K562 (cell line): ENCODE measurements around the gene KATNB1. TPM values are rescaled to one million over a fixed set of nuclear protein-coding genes. Genes with fewer than 3 reads are reported as not detected.

ENCODE experiments used
- ARHGAP35 ChIP-seq: fragments of 450-650 bp; IDR thresholded peaks from 2 replicates; pipeline ENCODE4 v1.6.1; 2018; ENCODE audit not compliant: partially characterized antibody
- BHLHE40 ChIP-seq: IDR thresholded peaks from 2 replicates; pipeline ENCODE4 v1.6.1; 2011; ENCODE audit warnings: low read length, improper control_type of control experiment
- CBFA2T3 ChIP-seq: fragments of 450-650 bp; IDR thresholded peaks from 2 replicates; pipeline ENCODE4 v1.6.1; 2017
- ETV6 ChIP-seq, 3 experiments: fragments of 150-350 bp in 1 of 3; sonication (generic) in 1 of 3; formaldehyde crosslinking in 1 of 3; IDR thresholded peaks; 2 replicates each; pipeline versions ENCODE4 v1.6.1 to v1.8.0; 2014 to 2022; ENCODE audit warnings: borderline replicate concordance in 2 of 3, low read depth in 2 of 3, antibody characterized with exemption in 1 of 3, low read length in 1 of 3, mild to moderate bottlenecking in 1 of 3, missing genetic modification reagents in 1 of 3
- FIP1L1 ChIP-seq: fragments of 200-400 bp; formaldehyde crosslinking; IDR thresholded peaks from 2 replicates; pipeline ENCODE4 v1.6.1; 2018; ENCODE audit warnings: mild to moderate bottlenecking, low read depth, low read length; ENCODE audit not compliant: poor library complexity, severe bottlenecking
- FOSL1 ChIP-seq: fragments of 200-800 bp; sonication (Bioruptor generic); conservative IDR thresholded peaks from 2 replicates; pipeline ENCODE4 v1.6.1; 2016; ENCODE audit warnings: missing genetic modification characterization, missing compliant biosample characterization
- FOXM1 ChIP-seq, 2 experiments: fragments of 450-650 bp in 1 of 2; sonication (generic) in 1 of 2; formaldehyde crosslinking in 1 of 2; IDR thresholded peaks; 2 replicates each; pipeline versions ENCODE4 v1.6.1 to v1.9.0; 2017 to 2022; ENCODE audit warnings: low read depth in 2 of 2, mild to moderate bottlenecking in 2 of 2, missing genetic modification reagents in 1 of 2, moderate library complexity in 1 of 2
- JUN ChIP-seq, 2 experiments: sonication (generic) in 1 of 2; formaldehyde crosslinking in 1 of 2; IDR thresholded peaks; 2 replicates each; pipeline versions ENCODE4 v1.6.1 to v1.8.0; 2012 to 2022; ENCODE audit warnings: borderline replicate concordance in 2 of 2, mild to moderate bottlenecking in 2 of 2, improper control_type of control experiment in 1 of 2, low read depth in 1 of 2, low read length in 1 of 2, missing genetic modification reagents in 1 of 2
- MLLT1 ChIP-seq, 2 experiments: fragments of 450-650 bp; IDR thresholded peaks; 2 replicates each; pipeline ENCODE4 v1.6.1; 2016
- RBM15 ChIP-seq: fragments of 200-400 bp; formaldehyde crosslinking; IDR thresholded peaks from 2 replicates; pipeline ENCODE4 v1.6.1; 2018; ENCODE audit warnings: mild to moderate bottlenecking, low read length, moderate library complexity; ENCODE audit not compliant: insufficient read depth
- RFX1 ChIP-seq: fragments of 450-650 bp; IDR thresholded peaks from 2 replicates; pipeline ENCODE4 v1.6.1; 2016; ENCODE audit warnings: mild to moderate bottlenecking, moderate library complexity
- ZNF23 ChIP-seq: fragments of 250-450 bp; sonication (Bioruptor Pico); IDR thresholded peaks from 2 replicates; pipeline ENCODE4 v1.4.0; 2020; ENCODE audit warnings: mild to moderate bottlenecking
- ZNF717 ChIP-seq: fragments of 250-450 bp; sonication (Bioruptor Pico); IDR thresholded peaks from 2 replicates; pipeline ENCODE4 v1.5.0; 2021
- polyA plus RNA-seq, 8 experiments: library from polyadenylated mRNA; depleted of rRNA in 4 of 8; stranded (reverse) in 5 of 8; unstranded in 3 of 8; fragments of >200 nt; fragmentation: Nextera tagmentation in 2 of 8; fragmentation: Illumina TruSeq in 1 of 8; extraction: Ambion mirVana in 2 of 8; extraction: Trizol in 1 of 8; gene quantifications; 2 replicates each; pipeline versions ENCODE4 v1.2.1 to v1.2.3, GENCODE V29; 2011 to 2014; ENCODE audit warnings: inconsistent platforms in 1 of 8, missing spikeins in 1 of 8
- total RNA-seq, 7 experiments: library from RNA; depleted of rRNA in 6 of 7; stranded (reverse); fragments of >200 nt in 6 of 7; fragmentation: Illumina TruSeq in 2 of 7; extraction: Trizol in 2 of 7; gene quantifications; 2 replicates each; pipeline versions ENCODE4 v1.2.1 to v1.2.3, GENCODE V29; 2011 to 2021; ENCODE audit warnings: low replicate concordance in 1 of 7
- TF ChIP-seq, protein P1 (sequence below): sonication (generic); formaldehyde crosslinking; IDR thresholded peaks from 2 replicates; pipeline ENCODE4 v1.8.0; 2022; ENCODE audit warnings: mild to moderate bottlenecking, missing genetic modification reagents, borderline replicate concordance
- TF ChIP-seq, protein P2 (sequence below), 2 experiments: fragments of 450-650 bp in 1 of 2; IDR thresholded peaks; 2 replicates each; pipeline ENCODE4 v1.6.1; 2011 to 2017; ENCODE audit warnings: low read depth in 2 of 2, antibody characterized with exemption in 1 of 2, borderline replicate concordance in 1 of 2, low read length in 1 of 2, mild to moderate bottlenecking in 1 of 2, mixed read lengths in 1 of 2; ENCODE audit not compliant: control insufficient read depth in 1 of 2
- TF ChIP-seq, protein P3 (sequence below): sonication (generic); formaldehyde crosslinking; IDR thresholded peaks from 2 replicates; pipeline ENCODE4 v1.8.0; 2022; ENCODE audit warnings: mild to moderate bottlenecking, low read depth, missing genetic modification reagents

Gene KATNB1
- total and polyA plus RNA-seq, 9 of the 15 experiments (the other 6 are each of a cell fraction or from before 2014, with no cell fraction given) = 1.2 to 52.6 (median 21.9) TPM

DNA sequence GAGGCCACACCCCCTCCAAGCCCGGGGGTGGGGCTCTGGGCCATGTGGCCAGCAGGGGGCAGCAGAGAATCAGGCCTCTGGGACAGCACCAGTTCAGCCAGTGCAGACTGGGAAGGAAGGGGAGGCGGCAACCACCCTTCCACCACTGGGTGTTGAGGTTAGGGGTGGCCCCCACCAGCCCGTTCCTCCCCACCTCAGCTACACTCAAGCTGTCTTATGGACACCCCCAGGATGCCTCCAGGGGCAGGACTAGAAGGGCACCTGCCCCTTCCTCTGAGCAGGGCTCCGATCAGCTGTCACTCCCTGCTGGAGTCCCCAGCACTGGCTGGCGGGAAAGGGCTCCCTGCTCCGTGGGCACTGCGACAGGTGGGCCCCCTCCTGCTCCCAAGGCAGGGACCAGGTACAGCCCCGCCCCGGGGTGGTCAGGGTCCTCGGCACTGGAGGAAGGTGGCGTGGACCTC is 21.8 kb downstream of the KATNB1 start (continued):
- TF ChIP-seq ETV6 (IDR thresholded peaks at IDR 0.05; ENCODE audit: borderline replicate concordance in 1 of 2, low read depth in 2 of 2, low read length in 1 of 2) (no peak), ETV6 (CRISPR knock-in tag; IDR thresholded peaks at IDR 0.05; ENCODE audit: borderline replicate concordance) (no peak), FIP1L1 (no peak), RBM15 (no peak), ZNF23 (CRISPR knock-in tag) (no peak), CBFA2T3 (no peak), ARHGAP35 (no peak), FOXM1 (IDR thresholded peaks at IDR 0.05; ENCODE audit: low read depth) (no peak), FOXM1 (CRISPR knock-in tag; IDR thresholded peaks at IDR 0.05; ENCODE audit: low read depth) (no peak), FOSL1 (tag) (no peak), RFX1 (no peak), MLLT1 (IDR thresholded peaks at IDR 0.05) (no peak), JUN (IDR thresholded peaks at IDR 0.05; ENCODE audit: borderline replicate concordance, low read depth, low read length) (0 out of 2 replicates have a peak, but pooled peaks have one; percentile 30), JUN (CRISPR knock-in tag; IDR thresholded peaks at IDR 0.05; ENCODE audit: borderline replicate concordance) (no peak), BHLHE40 (no peak), ZNF717 (no peak)
- TF ChIP-seq, protein P1, sequence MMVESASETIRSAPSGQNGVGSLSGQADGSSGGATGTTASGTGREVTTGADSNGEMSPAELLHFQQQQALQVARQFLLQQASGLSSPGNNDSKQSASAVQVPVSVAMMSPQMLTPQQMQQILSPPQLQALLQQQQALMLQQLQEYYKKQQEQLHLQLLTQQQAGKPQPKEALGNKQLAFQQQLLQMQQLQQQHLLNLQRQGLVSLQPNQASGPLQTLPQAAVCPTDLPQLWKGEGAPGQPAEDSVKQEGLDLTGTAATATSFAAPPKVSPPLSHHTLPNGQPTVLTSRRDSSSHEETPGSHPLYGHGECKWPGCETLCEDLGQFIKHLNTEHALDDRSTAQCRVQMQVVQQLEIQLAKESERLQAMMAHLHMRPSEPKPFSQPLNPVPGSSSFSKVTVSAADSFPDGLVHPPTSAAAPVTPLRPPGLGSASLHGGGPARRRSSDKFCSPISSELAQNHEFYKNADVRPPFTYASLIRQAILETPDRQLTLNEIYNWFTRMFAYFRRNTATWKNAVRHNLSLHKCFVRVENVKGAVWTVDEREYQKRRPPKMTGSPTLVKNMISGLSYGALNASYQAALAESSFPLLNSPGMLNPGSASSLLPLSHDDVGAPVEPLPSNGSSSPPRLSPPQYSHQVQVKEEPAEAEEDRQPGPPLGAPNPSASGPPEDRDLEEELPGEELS (CRISPR knock-in tag) = no peak
- TF ChIP-seq, protein P2, sequence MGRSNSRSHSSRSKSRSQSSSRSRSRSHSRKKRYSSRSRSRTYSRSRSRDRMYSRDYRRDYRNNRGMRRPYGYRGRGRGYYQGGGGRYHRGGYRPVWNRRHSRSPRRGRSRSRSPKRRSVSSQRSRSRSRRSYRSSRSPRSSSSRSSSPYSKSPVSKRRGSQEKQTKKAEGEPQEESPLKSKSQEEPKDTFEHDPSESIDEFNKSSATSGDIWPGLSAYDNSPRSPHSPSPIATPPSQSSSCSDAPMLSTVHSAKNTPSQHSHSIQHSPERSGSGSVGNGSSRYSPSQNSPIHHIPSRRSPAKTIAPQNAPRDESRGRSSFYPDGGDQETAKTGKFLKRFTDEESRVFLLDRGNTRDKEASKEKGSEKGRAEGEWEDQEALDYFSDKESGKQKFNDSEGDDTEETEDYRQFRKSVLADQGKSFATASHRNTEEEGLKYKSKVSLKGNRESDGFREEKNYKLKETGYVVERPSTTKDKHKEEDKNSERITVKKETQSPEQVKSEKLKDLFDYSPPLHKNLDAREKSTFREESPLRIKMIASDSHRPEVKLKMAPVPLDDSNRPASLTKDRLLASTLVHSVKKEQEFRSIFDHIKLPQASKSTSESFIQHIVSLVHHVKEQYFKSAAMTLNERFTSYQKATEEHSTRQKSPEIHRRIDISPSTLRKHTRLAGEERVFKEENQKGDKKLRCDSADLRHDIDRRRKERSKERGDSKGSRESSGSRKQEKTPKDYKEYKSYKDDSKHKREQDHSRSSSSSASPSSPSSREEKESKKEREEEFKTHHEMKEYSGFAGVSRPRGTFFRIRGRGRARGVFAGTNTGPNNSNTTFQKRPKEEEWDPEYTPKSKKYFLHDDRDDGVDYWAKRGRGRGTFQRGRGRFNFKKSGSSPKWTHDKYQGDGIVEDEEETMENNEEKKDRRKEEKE (IDR thresholded peaks at IDR 0.05; ENCODE audit: borderline replicate concordance in 1 of 2, control insufficient read depth in 1 of 2, low read depth in 2 of 2, low read length in 1 of 2) = no peak
- TF ChIP-seq, protein P3, sequence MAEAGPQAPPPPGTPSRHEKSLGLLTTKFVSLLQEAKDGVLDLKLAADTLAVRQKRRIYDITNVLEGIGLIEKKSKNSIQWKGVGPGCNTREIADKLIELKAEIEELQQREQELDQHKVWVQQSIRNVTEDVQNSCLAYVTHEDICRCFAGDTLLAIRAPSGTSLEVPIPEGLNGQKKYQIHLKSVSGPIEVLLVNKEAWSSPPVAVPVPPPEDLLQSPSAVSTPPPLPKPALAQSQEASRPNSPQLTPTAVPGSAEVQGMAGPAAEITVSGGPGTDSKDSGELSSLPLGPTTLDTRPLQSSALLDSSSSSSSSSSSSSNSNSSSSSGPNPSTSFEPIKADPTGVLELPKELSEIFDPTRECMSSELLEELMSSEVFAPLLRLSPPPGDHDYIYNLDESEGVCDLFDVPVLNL (CRISPR knock-in tag) = no peak
